Stimulated activated CD4-positive, alpha-beta T cell treated with anti-CD3 and anti-CD28 coated beads, Interleukin-2, amount 100 ng/mL, for 48 hours (primary cell): ENCODE results near the gene LGALS14.
"Not testable (repeated sequence)": the region's sequence is repeated elsewhere in the genome, so short reads cannot be mapped to it uniquely, and the experiment has no call there.

Source experiments
- DNase-seq, 2 donors: peaks; one replicate each; pipeline ENCODE4 v3.0.0-alpha.2; 2020

LGALS14 gene

GRCh38 chr19:39696387-39696786 lies 7.9 kb upstream of the LGALS14 start:
- DNase-seq: no peak

DNA sequence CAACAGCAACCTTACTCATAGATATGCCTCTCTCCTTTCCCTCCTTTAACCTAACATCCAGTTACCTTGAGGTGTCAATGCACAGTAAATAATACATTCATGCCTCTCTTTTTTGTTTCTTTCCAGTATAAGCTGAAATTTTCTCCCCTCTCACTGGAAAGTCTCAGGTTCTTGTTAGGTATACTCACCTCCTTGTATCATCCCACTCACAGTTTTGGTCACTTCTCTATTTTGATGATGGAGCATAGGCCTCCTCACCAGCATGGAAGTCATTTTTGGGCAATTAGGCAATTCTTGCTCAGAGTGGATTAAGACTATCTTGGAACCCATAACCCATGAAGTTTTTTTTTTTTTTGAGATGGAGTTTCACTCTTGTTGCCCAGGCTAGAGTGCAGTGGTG lies 5.7 kb upstream of the LGALS14 start:
- DNase-seq: no peak

GRCh38 chr19:39701291-39701690 lies 3.0 kb upstream of the LGALS14 start:
- no peak for DNase-seq

- peak in 1 of 2 donors; percentile 10 for DNase-seq
Observed at GRCh38 chr19:39705578-39706188, 1.4 kb downstream of the LGALS14 start.

- DNase-seq: no peak
Observed at GRCh38 chr19:39708594-39708993, 4.3 kb downstream of the LGALS14 start.

GRCh38 chr19:39709026-39709872 lies 5.0 kb downstream of the LGALS14 start:
- no peak for DNase-seq

- DNase-seq: no peak
Observed at GRCh38 chr19:39710333-39710890, 6.1 kb downstream of the LGALS14 start.

GRCh38 chr19:39720144-39720543 lies 15.9 kb downstream of the LGALS14 start:
- not testable (repeated sequence) for DNase-seq

DNA sequence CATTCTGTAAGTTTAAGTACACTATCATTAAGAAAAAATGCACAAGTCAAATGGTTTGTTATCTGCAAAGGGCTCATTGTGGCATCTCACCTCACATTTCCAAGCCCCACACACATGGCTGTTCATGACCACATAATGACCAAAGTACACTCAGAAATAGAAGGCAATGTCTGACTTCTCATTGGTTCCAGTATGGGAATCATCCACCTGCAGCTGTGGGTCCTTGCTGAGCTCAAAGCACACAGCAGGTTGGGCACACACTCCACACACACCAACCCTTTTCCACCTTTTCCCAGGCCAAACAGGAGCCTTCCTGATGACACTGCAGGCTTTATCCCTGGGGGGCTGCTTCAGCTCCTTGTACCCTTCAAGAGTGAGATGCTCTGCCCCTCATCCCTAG lies 21.7 kb downstream of the LGALS14 start:
- DNase-seq: no peak

GRCh38 chr19:39727070-39727800 lies 23.0 kb downstream of the LGALS14 start:
- DNase-seq: no peak

GRCh38 chr19:39728040-39728439 lies 23.8 kb downstream of the LGALS14 start:
- no peak for DNase-seq

GRCh38 chr19:39729594-39729993 lies 25.3 kb downstream of the LGALS14 start:
- DNase-seq: no peak

- no peak for DNase-seq
Observed at GRCh38 chr19:39731685-39732084, 27.4 kb downstream of the LGALS14 start.

DNA sequence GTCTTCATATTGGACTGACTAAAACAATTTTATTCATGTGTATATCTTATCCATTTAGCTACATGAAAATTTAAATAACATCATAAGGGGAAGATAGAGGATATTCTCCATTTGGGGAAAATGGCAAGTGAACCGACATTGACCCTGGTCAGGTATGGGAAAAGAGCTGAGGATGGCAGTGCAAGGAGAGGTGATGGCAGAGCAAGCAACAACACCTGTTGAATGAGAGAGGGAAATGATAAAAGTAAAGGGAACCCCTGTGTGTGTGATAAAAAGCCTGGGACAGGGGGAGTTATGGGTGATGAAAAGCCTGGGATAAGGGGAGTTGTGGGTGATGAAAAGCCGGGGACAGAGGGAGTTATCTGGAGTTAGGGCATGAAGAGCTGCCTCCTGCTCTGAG lies 29.6 kb downstream of the LGALS14 start:
- DNase-seq: no peak

DNA sequence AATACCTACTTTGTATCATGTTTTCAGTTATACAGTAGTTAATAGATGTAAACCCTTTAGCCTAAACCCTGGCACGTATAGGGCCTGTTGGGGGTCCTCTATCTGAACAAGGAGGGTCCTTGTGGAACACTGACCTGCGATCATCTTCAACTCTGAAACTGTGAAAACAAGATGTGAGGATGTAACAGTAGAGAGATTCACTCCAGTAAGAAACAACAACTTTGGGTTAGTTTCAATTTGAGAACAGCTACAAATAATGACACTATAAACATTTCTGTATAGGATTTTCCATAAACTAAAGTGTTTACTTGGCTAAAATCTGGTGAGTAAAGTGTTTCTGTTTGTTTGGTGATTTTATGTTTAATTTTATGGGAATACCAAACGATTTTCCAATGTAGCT lies 31.4 kb downstream of the LGALS14 start:
- DNase-seq: no peak

DNA sequence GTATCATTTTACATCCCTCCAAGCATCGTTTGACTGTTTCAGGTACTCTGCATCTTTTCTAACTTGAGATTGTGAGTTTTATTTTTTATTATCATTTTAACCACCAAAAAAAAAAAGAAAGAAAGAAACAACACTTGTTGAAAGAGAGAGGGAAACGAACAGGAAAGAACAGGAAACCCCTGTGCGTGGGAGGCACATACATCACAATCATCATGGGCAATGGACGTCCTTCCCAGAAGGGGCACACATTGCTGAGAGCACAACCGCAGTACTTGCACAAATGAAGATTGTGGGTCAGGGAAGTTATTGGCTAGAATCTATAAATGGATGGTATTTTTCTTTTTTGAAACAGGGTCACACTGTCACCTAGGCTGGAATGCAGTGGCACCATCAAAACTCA lies 31.8 kb downstream of the LGALS14 start:
- no peak for DNase-seq

DNA sequence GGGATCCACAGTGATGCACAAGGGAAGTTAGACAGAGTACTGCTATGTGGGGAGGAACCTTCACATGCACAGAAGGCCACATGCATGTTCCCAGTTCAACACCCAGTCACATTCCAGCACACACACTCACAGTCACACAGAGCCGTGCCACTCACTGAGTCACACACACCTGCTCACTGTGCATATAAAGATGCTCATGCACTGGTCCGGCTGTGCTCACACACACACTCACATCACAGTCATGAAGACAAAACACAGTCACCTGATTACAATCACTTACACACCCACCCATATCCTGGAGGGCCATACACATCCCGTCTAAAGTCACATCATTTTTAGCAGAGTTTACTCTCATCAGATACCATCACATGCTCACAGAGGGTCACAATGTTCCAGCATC lies 33.1 kb downstream of the LGALS14 start:
- no peak for DNase-seq

DNA sequence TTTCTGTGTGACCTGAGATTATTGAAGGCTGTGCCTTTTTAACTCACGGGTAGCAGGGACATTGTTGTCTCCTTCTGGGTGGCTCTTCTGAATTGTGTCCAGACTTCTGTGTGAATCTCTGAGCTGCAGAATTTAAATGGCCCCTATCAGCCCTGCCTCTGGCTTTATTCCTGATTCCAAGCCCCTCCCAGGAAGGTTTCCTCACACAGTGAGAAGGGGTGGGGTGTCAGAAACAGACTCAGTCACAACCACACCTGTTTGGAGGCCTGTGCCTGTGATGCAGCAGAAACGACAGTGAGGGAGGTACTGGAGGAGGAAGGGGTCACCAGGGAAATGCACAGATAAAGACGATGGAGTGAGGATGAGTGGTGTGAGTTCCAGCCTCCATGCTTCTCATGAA lies 33.6 kb downstream of the LGALS14 start, which contains the start of gene CLC:
Gene CLC, minus strand, starts transcription at position 139 of the 400 bp plus-strand sequence. Its CDS starts 77 bp downstream, at position 62.
- no peak for DNase-seq

DNA sequence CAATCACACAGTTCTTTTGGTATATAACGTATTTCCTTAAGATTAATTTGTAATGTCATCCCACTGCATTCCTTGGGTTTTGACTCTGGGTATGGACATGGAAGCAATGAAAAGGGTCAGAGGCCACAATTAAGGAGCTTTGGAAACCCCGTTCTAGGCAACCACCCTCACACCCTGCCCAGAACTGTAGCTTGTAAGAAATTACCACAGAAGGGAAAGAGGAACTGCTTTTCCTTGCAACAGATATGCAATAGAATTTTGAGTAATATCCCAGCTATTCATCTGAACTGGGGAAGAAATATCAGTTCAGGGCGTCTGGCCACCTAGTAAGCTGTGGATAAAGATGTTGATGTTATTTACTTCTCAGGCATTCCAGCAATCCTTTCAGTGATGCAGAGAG lies 34.5 kb downstream of the LGALS14 start:
- DNase-seq: no peak

DNA sequence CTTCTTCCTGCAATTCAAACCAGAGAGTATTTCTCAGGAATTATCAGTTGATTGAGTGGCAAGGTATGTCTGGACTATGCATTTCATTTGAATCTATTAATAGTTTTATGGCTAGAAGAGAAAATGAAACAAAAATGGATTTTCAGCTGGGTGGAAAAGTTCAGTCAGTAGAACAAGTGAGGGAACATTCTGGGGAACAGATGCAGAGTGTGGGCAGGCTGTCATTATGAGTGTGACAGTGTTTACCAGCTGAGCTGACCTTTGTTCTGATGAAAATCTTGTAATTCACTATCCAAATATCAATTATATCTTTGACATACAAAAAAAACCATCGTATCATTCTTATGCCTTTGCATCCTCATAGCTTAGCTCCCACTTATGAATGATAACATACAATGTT lies 36.1 kb downstream of the LGALS14 start:
- no peak for DNase-seq

DNA sequence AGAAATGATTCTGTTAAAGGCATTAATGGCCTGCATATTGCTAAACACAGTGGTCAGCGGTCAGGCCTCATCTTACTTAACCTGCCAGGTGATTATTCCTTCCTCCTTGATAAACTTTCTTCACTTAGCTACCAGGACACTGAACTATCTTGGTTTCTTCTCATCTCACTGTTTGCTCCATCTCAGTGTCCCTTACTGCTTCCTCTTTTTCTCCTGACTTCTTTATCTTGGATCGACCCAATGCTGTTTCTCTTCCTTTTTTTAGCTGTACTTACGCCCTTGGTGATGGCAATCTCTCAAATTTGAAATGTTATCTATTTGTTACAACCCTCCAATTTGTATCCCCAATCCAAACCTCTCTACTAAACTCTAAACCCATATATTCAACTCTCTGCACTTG lies 41.4 kb downstream of the LGALS14 start:
- DNase-seq: no peak

DNA sequence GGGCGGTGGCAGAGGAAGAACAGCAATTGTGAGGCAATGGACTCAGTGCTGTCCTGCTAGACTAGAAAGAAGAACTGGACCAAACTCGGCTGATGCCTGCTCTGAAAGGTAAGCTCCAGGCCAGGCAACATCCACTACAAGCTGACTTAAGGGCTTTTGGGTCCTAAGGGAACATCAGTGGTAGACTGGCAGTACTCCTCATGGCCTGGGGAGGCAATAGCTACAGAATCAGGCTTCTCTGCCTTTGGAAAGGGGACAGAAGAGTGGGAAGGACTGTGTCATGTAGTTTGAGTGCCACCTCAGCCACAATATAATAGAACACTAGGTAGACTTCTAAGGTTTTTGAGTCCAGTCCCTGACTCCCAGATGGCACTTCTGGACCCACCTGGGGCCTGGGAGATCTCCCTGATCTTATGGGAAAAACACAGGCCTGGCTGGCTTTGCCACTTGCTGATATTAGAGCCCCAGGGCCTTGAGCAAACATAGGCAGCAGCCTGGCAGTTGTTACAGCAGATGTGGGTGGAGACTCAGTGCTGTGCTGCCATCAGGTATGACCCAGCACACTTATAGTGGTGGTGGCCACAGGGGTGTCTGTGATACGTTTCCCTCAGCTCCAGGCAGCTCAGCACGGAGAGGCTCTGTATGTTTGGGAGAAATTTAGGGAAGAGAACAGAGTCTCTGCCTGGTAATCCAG lies 42.7 kb downstream of the LGALS14 start:
- no peak for DNase-seq

GRCh38 chr19:39749981-39750380 lies 45.7 kb downstream of the LGALS14 start:
- DNase-seq: no peak
